Dedifferentiated amniotic fluid mesenchymal stem cell (primary cell): Measurements from ENCODE around the gene TMC2.
"Not testable (repeated sequence)": the region's sequence is repeated elsewhere in the genome, so short reads cannot be mapped to it uniquely, and the experiment has no call there.

Experiments
- DNase-seq: peaks from one replicate; pipeline ENCODE4 v3.0.0-alpha.2; 2016; ENCODE audit errors: extremely low spot score

The TMC2 gene

GRCh38 chr20:2526218-2526583 is 10.2 kb upstream of the TMC2 start:
- not testable (repeated sequence) for DNase-seq

GRCh38 chr20:2527762-2528161 is 8.6 kb upstream of the TMC2 start:
- DNase-seq: no peak

GRCh38 chr20:2528671-2529271 is 7.6 kb upstream of the TMC2 start:
- DNase-seq: no peak

- no peak for DNase-seq
These were observed 3.3 kb upstream of the TMC2 start for GRCh38 chr20:2533118-2533517.

- DNase-seq: no peak
These were observed 438 bp upstream of the TMC2 start for GRCh38 chr20:2535711-2536559.

- DNase-seq: no peak
These were observed 728 bp downstream of the TMC2 start for GRCh38 chr20:2537101-2537500.

GRCh38 chr20:2538356-2538755 is 2.0 kb downstream of the TMC2 start:
- DNase-seq: no peak

- no peak for DNase-seq
These were observed 2.8 kb downstream of the TMC2 start for GRCh38 chr20:2538931-2539720.

GRCh38 chr20:2541940-2542339 is 5.6 kb downstream of the TMC2 start:
- no peak for DNase-seq

- DNase-seq: no peak
These were observed 6.0 kb downstream of the TMC2 start for GRCh38 chr20:2542361-2542760.

- no peak for DNase-seq
These were observed 7.8 kb downstream of the TMC2 start for GRCh38 chr20:2544211-2544610.

- DNase-seq: no peak
These were observed 9.2 kb downstream of the TMC2 start for GRCh38 chr20:2545594-2545993.

- DNase-seq: no peak
These were observed 21.7 kb downstream of the TMC2 start for GRCh38 chr20:2557873-2558580.

GRCh38 chr20:2558581-2559278 is 22.4 kb downstream of the TMC2 start:
- DNase-seq: no peak

GRCh38 chr20:2559279-2559626 is 22.9 kb downstream of the TMC2 start:
- DNase-seq: no peak

- no peak for DNase-seq
These were observed 23.3 kb downstream of the TMC2 start for GRCh38 chr20:2559651-2560050.

GRCh38 chr20:2563116-2563515 is 26.7 kb downstream of the TMC2 start:
- no peak for DNase-seq

- no peak for DNase-seq
These were observed 28.0 kb downstream of the TMC2 start for GRCh38 chr20:2564406-2564805.

- DNase-seq: no peak
These were observed 39.3 kb downstream of the TMC2 start for GRCh38 chr20:2575682-2576081.

GRCh38 chr20:2576317-2576727 is 39.9 kb downstream of the TMC2 start:
- DNase-seq: no peak

GRCh38 chr20:2578475-2579192 is 42.3 kb downstream of the TMC2 start:
- no peak for DNase-seq
